ENCODE data around the gene RNU2-1.
"Not testable (repeated sequence)": the region's sequence is repeated elsewhere in the genome, so short reads cannot be mapped to it uniquely, and the experiment has no call there.

The RNU2-1 gene

GRCh38 chr17:43216369-43216761 lies 17.4 kb downstream of the RNU2-1 start:
- DNase-seq: no peak

- no peak for DNase-seq
These were observed 18.4 kb downstream of the RNU2-1 start for GRCh38 chr17:43215341-43215740.

GRCh38 chr17:43213545-43213944 lies 20.2 kb downstream of the RNU2-1 start:
- no peak for DNase-seq

- no peak for DNase-seq
These were observed 20.9 kb downstream of the RNU2-1 start for GRCh38 chr17:43212641-43213490.

- peak; percentile 90 for DNase-seq
These were observed 22.0 kb downstream of the RNU2-1 start, which contains the start of gene TMEM106A for GRCh38 chr17:43211480-43212402. TMEM106A (plus strand) TSS chr17:43211875; CDS start chr17:43213042, 1,167 bp downstream.

- DNase-seq: no peak
These were observed 22.7 kb downstream of the RNU2-1 start for GRCh38 chr17:43211123-43211479.

GRCh38 chr17:43210576-43210975 lies 23.2 kb downstream of the RNU2-1 start:
- DNase-seq: no peak

- DNase-seq: not testable (repeated sequence)
These were observed 30.8 kb downstream of the RNU2-1 start for GRCh38 chr17:43203013-43203412.

- DNase-seq: peak; percentile 7
These were observed 33.6 kb downstream of the RNU2-1 start for GRCh38 chr17:43200127-43200526.

GRCh38 chr17:43199633-43200032 lies 34.1 kb downstream of the RNU2-1 start:
- DNase-seq: no peak

- DNase-seq: no peak
These were observed 40.5 kb downstream of the RNU2-1 start for GRCh38 chr17:43193251-43193650.

- not testable (repeated sequence) for DNase-seq
These were observed 47.1 kb downstream of the RNU2-1 start for GRCh38 chr17:43186656-43187055.

GRCh38 chr17:43183921-43184320 lies 49.9 kb downstream of the RNU2-1 start:
- no peak for DNase-seq

Measured in fibroblast of skin of scalp (primary cell).